Esophagus squamous epithelium (tissue), 4 donors: Measurements from ENCODE around the gene CTU1.

Experiments used
- CTCF ChIP-seq, 6 experiments: fragments of 450-650 bp in 4 of 6; fragments of 200-600 bp in 2 of 6; sonication (generic) in 2 of 6; IDR thresholded peaks; one replicate each; pipeline ENCODE4 v1.5.1; 2016 to 2019; ENCODE audit warnings: antibody characterized with exemption in 6 of 6, mild to moderate bottlenecking in 4 of 6, moderate library complexity in 4 of 6
- POLR2A ChIP-seq, 4 donors: fragments of 450-650 bp; IDR thresholded peaks; one replicate each; pipeline ENCODE4 v1.6.1; 2017; ENCODE audit warnings: antibody characterized with exemption in 4 of 4, mild to moderate bottlenecking in 4 of 4, moderate library complexity in 3 of 4

- TF ChIP-seq CTCF (IDR thresholded peaks at IDR 0.05) (no peak), POLR2A (IDR thresholded peaks at IDR 0.05) (no peak)
These were observed 47.9 kb downstream of the CTU1 start for GRCh38 chr19:51060336-51060735.
